Ishikawa (cell line): ENCODE data around the gene ELMO3.

Experiments used
- CREB1 ChIP-seq: IDR thresholded peaks from 2 replicates; pipeline ENCODE4 v1.6.1; 2012; ENCODE audit warnings: low read depth
- EGR1 ChIP-seq: IDR thresholded peaks from 2 replicates; pipeline ENCODE4 v1.6.1; 2012
- EP300 ChIP-seq: IDR thresholded peaks from 2 replicates; pipeline ENCODE4 v1.6.1; 2012; ENCODE audit warnings: borderline replicate concordance
- FOXM1 ChIP-seq: IDR thresholded peaks from 2 replicates; pipeline ENCODE4 v1.6.1; 2012; ENCODE audit warnings: low read depth, borderline replicate concordance
- MAX ChIP-seq: IDR thresholded peaks from 2 replicates; pipeline ENCODE4 v1.6.1; 2012
- NFIC ChIP-seq: IDR thresholded peaks from 2 replicates; pipeline ENCODE4 v1.6.1; 2012
- RAD21 ChIP-seq: IDR thresholded peaks from 2 replicates; pipeline ENCODE4 v1.6.1; 2012; ENCODE audit warnings: low read depth
- REST ChIP-seq: IDR thresholded peaks from 2 replicates; pipeline ENCODE4 v1.6.1; 2012; ENCODE audit warnings: low read depth, mild to moderate bottlenecking
- TAF1 ChIP-seq: IDR thresholded peaks from 2 replicates; pipeline ENCODE4 v1.6.1; 2012; ENCODE audit warnings: low read depth, mild to moderate bottlenecking
- TCF12 ChIP-seq: IDR thresholded peaks from 2 replicates; pipeline ENCODE4 v1.6.1; 2012; ENCODE audit warnings: low read depth
- YY1 ChIP-seq: IDR thresholded peaks from 2 replicates; pipeline ENCODE4 v1.6.1; 2012; ENCODE audit warnings: low read depth

GRCh38 chr16:67169642-67170167, 29.2 kb upstream of the ELMO3 start:
- no peak for TF ChIP-seq NFIC
- TF ChIP-seq REST, result no peak
- no peak for TF ChIP-seq EP300
- peak; percentile 27; the same call in 1 of the 2 replicates for TF ChIP-seq RAD21
- TF ChIP-seq CREB1, result no peak
- TF ChIP-seq TAF1, result no peak
- TF ChIP-seq MAX, result no peak
- TF ChIP-seq YY1, result no peak; the same call in 1 of the 2 replicates
- TF ChIP-seq FOXM1, result no peak
- no peak for TF ChIP-seq TCF12
- TF ChIP-seq EGR1, result no peak
